K562 (cell line): ENCODE results near the gene DNAJC17. TPM values are rescaled to one million over a fixed set of nuclear protein-coding genes. Genes with fewer than 3 reads are reported as not detected.
A peak's percentile ranks its signal among the peaks of the same experiment; 100 is the strongest.

Experiments used
- ATF1 ChIP-seq, 2 experiments: fragments of 450-650 bp in 1 of 2; IDR thresholded peaks; 2 replicates each; pipeline ENCODE4 v1.6.1; 2016; ENCODE audit warnings: missing compliant biosample characterization in 1 of 2, missing genetic modification characterization in 1 of 2
- ATF3 ChIP-seq, 2 experiments: fragments of 450-650 bp in 1 of 2; sonication (generic) in 1 of 2; formaldehyde crosslinking in 1 of 2; IDR thresholded peaks in 1 of 2; conservative IDR thresholded peaks in 1 of 2; 2 replicates each; pipeline versions ENCODE4 v1.6.1 to v1.8.1; 2016 to 2023; ENCODE audit warnings: mild to moderate bottlenecking in 2 of 2, moderate library complexity in 2 of 2, inconsistent platforms in 1 of 2, missing genetic modification reagents in 1 of 2
- ATF7 ChIP-seq: fragments of 450-650 bp; IDR thresholded peaks from 2 replicates; pipeline ENCODE4 v1.7.1; 2014; ENCODE audit warnings: mild to moderate bottlenecking, moderate library complexity
- BDP1 ChIP-seq: IDR thresholded peaks from 3 replicates; pipeline ENCODE4 v1.6.1; 2011; ENCODE audit not compliant: insufficient read length, insufficient read depth
- ELF2 ChIP-seq: fragments of 250-450 bp; sonication (Bioruptor Pico); IDR thresholded peaks from 2 replicates; pipeline ENCODE4 v1.5.0; 2021; ENCODE audit warnings: mild to moderate bottlenecking
- FOSL1 ChIP-seq: fragments of 200-800 bp; sonication (Bioruptor generic); conservative IDR thresholded peaks from 2 replicates; pipeline ENCODE4 v1.6.1; 2016; ENCODE audit warnings: missing genetic modification characterization, missing compliant biosample characterization
- HMG20B ChIP-seq: fragments of 250-450 bp; sonication (Bioruptor Pico); IDR thresholded peaks from 2 replicates; pipeline ENCODE4 v1.5.0; 2021; ENCODE audit warnings: mild to moderate bottlenecking
- HNRNPLL ChIP-seq: fragments of 200-400 bp; formaldehyde crosslinking; IDR thresholded peaks from 2 replicates; pipeline ENCODE4 v1.6.1; 2017; ENCODE audit warnings: low read length, low read depth, mild to moderate bottlenecking; ENCODE audit not compliant: poor library complexity, severe bottlenecking
- IRF2 ChIP-seq: sonication (generic); formaldehyde crosslinking; IDR thresholded peaks from 2 replicates; pipeline ENCODE4 v1.8.1; 2022; ENCODE audit warnings: mild to moderate bottlenecking, missing genetic modification reagents
- KDM2B ChIP-seq: fragments of 250-450 bp; sonication (Bioruptor Pico); IDR thresholded peaks from 2 replicates; pipeline ENCODE4 v1.8.0; 2021; ENCODE audit warnings: mild to moderate bottlenecking, moderate library complexity
- NBN ChIP-seq: fragments of 450-650 bp; IDR thresholded peaks from 2 replicates; pipeline ENCODE4 v1.6.1; 2016; ENCODE audit warnings: low read depth, mild to moderate bottlenecking
- NEUROD1 ChIP-seq: fragments of 150-350 bp; IDR thresholded peaks from 2 replicates; pipeline ENCODE4 v1.6.1; 2014; ENCODE audit warnings: borderline replicate concordance, low read length, low read depth; ENCODE audit not compliant: partially characterized antibody
- NFYB ChIP-seq: IDR thresholded peaks from 2 replicates; pipeline ENCODE4 v1.6.1; 2011; ENCODE audit warnings: mild to moderate bottlenecking, moderate library complexity; ENCODE audit not compliant: insufficient read length; ENCODE audit errors: extremely low read depth
- NR4A1 ChIP-seq, 2 experiments: fragments of 250-450 bp in 1 of 2; fragments of 450-650 bp in 1 of 2; sonication (Bioruptor Pico) in 1 of 2; IDR thresholded peaks; 2 replicates each; pipeline versions ENCODE4 v1.4.0 to v1.6.1; 2016 to 2020; ENCODE audit warnings: mild to moderate bottlenecking in 2 of 2, missing compliant biosample characterization in 1 of 2, missing genetic modification characterization in 1 of 2, moderate library complexity in 1 of 2
- NUFIP1 ChIP-seq: fragments of 450-650 bp; IDR thresholded peaks from 2 replicates; pipeline ENCODE4 v1.6.1; 2018; ENCODE audit not compliant: partially characterized antibody
- POLR2H ChIP-seq: IDR thresholded peaks from 2 replicates; pipeline ENCODE4 v1.6.1; 2016; ENCODE audit warnings: missing genetic modification characterization, low read depth, mild to moderate bottlenecking, control low read depth, missing compliant biosample characterization, moderate library complexity
- RBM34 ChIP-seq: fragments of 200-400 bp; formaldehyde crosslinking; IDR thresholded peaks from 2 replicates; pipeline ENCODE4 v1.6.1; 2018; ENCODE audit warnings: low read length, borderline replicate concordance; ENCODE audit not compliant: insufficient read depth
- SREBF2 ChIP-seq: sonication (generic); formaldehyde crosslinking; IDR thresholded peaks from 2 replicates; pipeline ENCODE4 v1.4.0; 2020; ENCODE audit warnings: mild to moderate bottlenecking, missing genetic modification reagents
- TBL1XR1 ChIP-seq, 2 experiments: IDR thresholded peaks; 2 replicates each; pipeline ENCODE4 v1.6.1; 2012; ENCODE audit warnings: improper control_type of control experiment in 2 of 2, low read length in 2 of 2, mild to moderate bottlenecking in 1 of 2
- TBP ChIP-seq: optimal IDR thresholded peaks from 2 replicates; pipeline ENCODE3; 2011; ENCODE audit warnings: low read depth, low read length, improper control_type of control experiment
- XRCC5 ChIP-seq: fragments of 200-400 bp; formaldehyde crosslinking; IDR thresholded peaks from 2 replicates; pipeline ENCODE4 v1.6.1; 2017; ENCODE audit warnings: low read depth, mild to moderate bottlenecking, low read length
- YBX1 ChIP-seq: fragments of 450-650 bp; IDR thresholded peaks from 2 replicates; pipeline ENCODE4 v1.7.1; 2016; ENCODE audit warnings: mild to moderate bottlenecking
- ZBTB17 ChIP-seq: fragments of 450-650 bp; formaldehyde crosslinking; IDR thresholded peaks from 2 replicates; pipeline ENCODE4 v1.4.0; 2020; ENCODE audit warnings: mild to moderate bottlenecking
- ZNF143 ChIP-seq: sonication (generic); formaldehyde crosslinking; IDR thresholded peaks from 2 replicates; pipeline ENCODE4 v1.9.0; 2022; ENCODE audit warnings: mild to moderate bottlenecking, missing genetic modification reagents
- ZNF347 ChIP-seq: fragments of 450-650 bp; formaldehyde crosslinking; IDR thresholded peaks from 2 replicates; pipeline ENCODE4 v1.4.0; 2020; ENCODE audit warnings: low read depth, mild to moderate bottlenecking, moderate library complexity
- ZNF395 ChIP-seq: fragments of 200-800 bp; sonication (Bioruptor generic); IDR thresholded peaks from 2 replicates; pipeline ENCODE4 v1.6.1; 2017; ENCODE audit warnings: missing genetic modification characterization, missing compliant biosample characterization
- ZNF766 ChIP-seq: fragments of 200-800 bp; sonication (Bioruptor generic); conservative IDR thresholded peaks from 2 replicates; pipeline ENCODE4 v1.6.1; 2016; ENCODE audit warnings: missing genetic modification characterization, missing compliant biosample characterization
- ZNF77 ChIP-seq: fragments of 250-450 bp; sonication (Bioruptor Pico); IDR thresholded peaks from 2 replicates; pipeline ENCODE4 v1.5.0; 2020
- polyA plus RNA-seq, 8 experiments: library from polyadenylated mRNA; depleted of rRNA in 4 of 8; stranded (reverse) in 5 of 8; unstranded in 3 of 8; fragments of >200 nt; fragmentation: Nextera tagmentation in 2 of 8; fragmentation: Illumina TruSeq in 1 of 8; extraction: Ambion mirVana in 2 of 8; extraction: Trizol in 1 of 8; gene quantifications; 2 replicates each; pipeline versions ENCODE4 v1.2.1 to v1.2.3, GENCODE V29; 2011 to 2014; ENCODE audit warnings: inconsistent platforms in 1 of 8, missing spikeins in 1 of 8
- total RNA-seq, 7 experiments: library from RNA; depleted of rRNA in 6 of 7; stranded (reverse); fragments of >200 nt in 6 of 7; fragmentation: Illumina TruSeq in 2 of 7; extraction: Trizol in 2 of 7; gene quantifications; 2 replicates each; pipeline versions ENCODE4 v1.2.1 to v1.2.3, GENCODE V29; 2011 to 2021; ENCODE audit warnings: low replicate concordance in 1 of 7

The DNAJC17 gene
- total and polyA plus RNA-seq, 9 of the 15 experiments (the other 6 are each of a cell fraction or from before 2014, with no cell fraction given): 2.4 to 79.4 (median 44.2) TPM

- TF ChIP-seq ZNF143 (CRISPR knock-in tag) (no peak), BDP1 (no peak), ZBTB17 (0 out of 2 replicates have a peak, but pooled peaks have one; percentile 30), FOSL1 (peak; percentile 97), ATF3 (IDR thresholded peaks at IDR 0.05) (peak; percentile 38; the same call in 1 of the 2 replicates), ATF3 (CRISPR knock-in tag; conservative IDR thresholded peaks at IDR 0.05) (no peak; the same call in 1 of the 2 replicates), ELF2 (CRISPR knock-in tag) (no peak), YBX1 (no peak), RBM34 (no peak), TBL1XR1 (IDR thresholded peaks at IDR 0.05; ENCODE audit: low read length in 2 of 2) (peak in 1 of 2 experiments; percentile 92; a peak in 2 of 4 replicates), NFYB (no peak), SREBF2 (CRISPR knock-in tag) (no peak), ZNF766 (CRISPR knock-in tag) (peak; percentile 88), ATF1 (CRISPR knock-in tag; IDR thresholded peaks at IDR 0.05) (no peak), ATF1 (tag; IDR thresholded peaks at IDR 0.05) (peak; percentile 16; the same call in 1 of the 2 replicates), NEUROD1 (peak; percentile 59), POLR2H (tag) (no peak), NR4A1 (CRISPR knock-in tag; IDR thresholded peaks at IDR 0.05) (no peak), NR4A1 (tag; IDR thresholded peaks at IDR 0.05) (peak; percentile 80; the same call in 1 of the 2 replicates), ZNF347 (CRISPR knock-in tag) (no peak), NBN (peak; percentile 81; the same call in 1 of the 2 replicates), ZNF395 (CRISPR knock-in tag) (peak; percentile 85; the same call in 1 of the 2 replicates), NUFIP1 (no peak), TBP (no peak), XRCC5 (no peak), HNRNPLL (no peak), HMG20B (CRISPR knock-in tag) (no peak), ATF7 (peak; percentile 73), IRF2 (no peak), KDM2B (no peak), ZNF77 (no peak)
These were observed 18.6 kb upstream of the DNAJC17 start (continued) for GRCh38 chr15:40825661-40826422.
